Gastrocnemius medialis (tissue), 4 donors: ENCODE results near the gene NRCAM.

ENCODE experiments used
- CTCF ChIP-seq, 5 experiments: fragments of 450-650 bp in 3 of 5; fragments of 200-600 bp in 2 of 5; sonication (generic) in 2 of 5; IDR thresholded peaks in 4 of 5; conservative IDR thresholded peaks in 1 of 5; 1 replicate in 4 of 5; 2 replicates in 1 of 5; pipeline ENCODE4 v1.5.1; 2016 to 2019; ENCODE audit warnings: antibody characterized with exemption in 5 of 5, mild to moderate bottlenecking in 3 of 5, moderate library complexity in 3 of 5
- POLR2A ChIP-seq, 2 donors: fragments of 450-650 bp; IDR thresholded peaks; one replicate each; pipeline ENCODE4 v1.6.1; 2017; ENCODE audit warnings: antibody characterized with exemption in 2 of 2, mild to moderate bottlenecking in 2 of 2, moderate library complexity in 2 of 2

GRCh38 chr7:108202743-108203142 lies 253.5 kb downstream of the NRCAM start:
- TF ChIP-seq CTCF (IDR thresholded peaks at IDR 0.05 in 4 of 5, conservative IDR thresholded peaks at IDR 0.05 in 1 of 5): no peak
- TF ChIP-seq POLR2A (IDR thresholded peaks at IDR 0.05): no peak
